ENCODE data around the gene MCM5. TPM values are rescaled to one million over a fixed set of nuclear protein-coding genes. Genes with fewer than 3 reads are reported as not detected.
A peak's percentile ranks its signal among the peaks of the same experiment; 100 is the strongest.
"Not testable (repeated sequence)": the region's sequence is repeated elsewhere in the genome, so short reads cannot be mapped to it uniquely, and the experiment has no call there.

MCM5 gene
- total RNA-seq, 1 donor from 2014 or later = 10.2 TPM

- no peak for ATAC-seq (ENCODE audit: poor library complexity)
- intact Hi-C loops (cut with DNase I) = no loop called here
- peak; percentile 30 for DNase-seq
Measured at GRCh38 chr22:35422936-35423335, 23.0 kb downstream of the MCM5 start.

DNA sequence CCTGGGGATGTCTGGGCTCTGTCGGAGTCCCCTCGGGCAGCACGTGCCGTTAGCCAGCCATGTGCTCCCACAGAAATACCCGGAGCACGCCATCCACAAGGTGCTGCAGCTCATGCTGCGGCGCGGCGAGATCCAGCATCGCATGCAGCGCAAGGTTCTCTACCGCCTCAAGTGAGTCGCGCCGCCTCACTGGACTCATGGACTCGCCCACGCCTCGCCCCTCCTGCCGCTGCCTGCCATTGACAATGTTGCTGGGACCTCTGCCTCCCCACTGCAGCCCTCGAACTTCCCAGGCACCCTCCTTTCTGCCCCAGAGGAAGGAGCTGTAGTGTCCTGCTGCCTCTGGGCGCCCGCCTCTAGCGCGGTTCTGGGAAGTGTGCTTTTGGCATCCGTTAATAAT, 24.1 kb downstream of the MCM5 start:
- intact Hi-C loops (cut with DNase I) = no loop called here
- ATAC-seq (ENCODE audit: poor library complexity) = no peak

DNA sequence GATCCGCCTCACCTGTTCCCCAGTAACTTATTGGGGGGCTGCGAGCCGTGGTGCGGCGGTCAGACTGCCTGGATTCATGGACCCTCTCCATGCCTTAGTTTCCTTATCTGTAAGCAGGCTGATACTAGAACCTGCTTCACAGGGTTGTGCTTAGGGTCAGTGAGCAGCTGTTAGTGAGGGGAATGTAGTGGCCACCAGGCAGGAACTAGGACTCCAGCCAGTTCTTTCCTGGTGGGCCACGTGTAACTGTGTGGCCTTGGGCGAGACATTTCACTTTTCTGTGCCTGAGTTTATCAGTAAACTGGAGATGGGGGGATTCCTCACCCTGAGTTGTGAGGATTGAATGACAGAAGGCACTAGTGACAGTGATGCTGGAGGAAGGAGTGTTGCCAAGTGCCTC, 24.8 kb downstream of the MCM5 start:
- intact Hi-C loops (cut with DNase I) = no loop called here
- DNase-seq (no peak), ATAC-seq (ENCODE audit: poor library complexity) (no peak)

More for the DNA sequence above, 24.1 kb downstream of the MCM5 start:
- peak; percentile 37 for DNase-seq

DNA sequence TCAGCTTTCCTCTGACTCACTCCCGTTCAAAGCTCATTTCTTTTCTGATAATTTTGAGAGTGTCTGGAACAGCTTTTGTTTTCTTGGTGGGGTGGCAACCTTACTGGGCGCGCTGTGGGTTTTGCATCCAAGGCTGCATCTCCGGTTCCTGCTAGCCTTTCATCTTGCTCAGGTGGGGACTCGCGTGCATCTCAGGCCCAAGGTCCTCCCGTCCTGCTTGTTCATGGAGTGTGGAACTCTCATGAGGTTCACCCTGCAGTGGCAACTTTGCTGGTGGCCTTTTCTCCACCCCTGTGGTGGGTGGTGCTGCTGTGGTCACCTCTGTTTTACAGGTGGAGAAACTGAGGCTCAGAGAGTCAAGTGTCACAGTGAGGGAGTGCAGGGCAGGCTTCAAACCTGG, 25.6 kb downstream of the MCM5 start:
- ATAC-seq (ENCODE audit: poor library complexity) (no peak), DNase-seq (no peak)
- intact Hi-C loops (cut with DNase I) = no loop called here

DNA sequence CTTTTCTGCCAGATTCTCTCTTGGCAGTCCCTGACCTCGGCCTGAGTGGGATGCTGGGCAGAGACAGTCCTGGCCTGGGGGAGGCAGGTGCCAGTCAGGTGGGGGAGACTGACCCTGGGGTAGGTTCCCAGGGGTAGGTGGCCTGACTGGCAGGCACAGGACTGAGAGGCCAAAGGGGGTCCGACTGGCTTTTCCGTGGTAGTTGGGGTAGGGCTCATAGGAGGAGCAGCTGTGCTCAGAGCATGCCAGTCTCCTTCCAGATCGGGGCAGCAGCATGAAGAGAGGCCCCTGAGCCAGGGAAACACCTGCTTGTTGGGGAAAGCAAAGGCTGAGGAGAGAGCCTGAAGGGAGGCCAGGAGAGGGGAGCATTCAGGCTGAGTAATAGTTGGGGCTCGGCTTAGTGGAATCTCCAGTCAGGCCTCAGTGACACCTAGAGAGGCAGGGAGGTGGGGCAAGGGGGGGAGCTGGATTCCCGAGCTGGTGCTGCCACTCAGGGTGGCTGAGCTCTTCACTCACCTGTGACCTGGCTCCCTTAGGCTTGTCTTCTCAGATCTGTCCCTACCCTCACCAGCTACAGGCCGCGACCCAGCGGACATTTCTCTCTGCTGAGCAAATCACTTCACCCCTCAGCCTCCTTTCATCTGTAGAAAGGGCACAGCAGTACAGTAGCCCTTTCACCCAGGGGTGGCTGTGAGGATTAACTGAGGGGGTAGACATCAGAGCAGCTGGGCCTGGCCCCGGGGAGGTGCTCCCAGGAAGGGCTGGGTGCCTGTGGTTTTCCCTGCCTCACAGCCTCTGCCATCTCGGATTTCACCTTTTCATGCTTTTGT, 26.2 kb downstream of the MCM5 start:
- DNase-seq (no peak), ATAC-seq (ENCODE audit: poor library complexity) (no peak)
- intact Hi-C loops (cut with DNase I) = no loop called here

GRCh38 chr22:35426801-35427140, 26.8 kb downstream of the MCM5 start:
- intact Hi-C loops (cut with DNase I) = no loop called here
- no peak for ATAC-seq (ENCODE audit: poor library complexity)
- no peak for DNase-seq

GRCh38 chr22:35430897-35431322, 31.0 kb downstream of the MCM5 start:
- ATAC-seq (ENCODE audit: poor library complexity) (peak; percentile 98), DNase-seq (peak; percentile 91)
- intact Hi-C loops (cut with DNase I) = loop anchor here (2.0 to 5.0 kb wide), 3 partner anchors 154 to 491 kb away; no protein-coding TSS in a partner anchor

- ATAC-seq (ENCODE audit: poor library complexity) (no peak), DNase-seq (no peak)
Measured at GRCh38 chr22:35431483-35432227, 31.7 kb downstream of the MCM5 start.

DNA sequence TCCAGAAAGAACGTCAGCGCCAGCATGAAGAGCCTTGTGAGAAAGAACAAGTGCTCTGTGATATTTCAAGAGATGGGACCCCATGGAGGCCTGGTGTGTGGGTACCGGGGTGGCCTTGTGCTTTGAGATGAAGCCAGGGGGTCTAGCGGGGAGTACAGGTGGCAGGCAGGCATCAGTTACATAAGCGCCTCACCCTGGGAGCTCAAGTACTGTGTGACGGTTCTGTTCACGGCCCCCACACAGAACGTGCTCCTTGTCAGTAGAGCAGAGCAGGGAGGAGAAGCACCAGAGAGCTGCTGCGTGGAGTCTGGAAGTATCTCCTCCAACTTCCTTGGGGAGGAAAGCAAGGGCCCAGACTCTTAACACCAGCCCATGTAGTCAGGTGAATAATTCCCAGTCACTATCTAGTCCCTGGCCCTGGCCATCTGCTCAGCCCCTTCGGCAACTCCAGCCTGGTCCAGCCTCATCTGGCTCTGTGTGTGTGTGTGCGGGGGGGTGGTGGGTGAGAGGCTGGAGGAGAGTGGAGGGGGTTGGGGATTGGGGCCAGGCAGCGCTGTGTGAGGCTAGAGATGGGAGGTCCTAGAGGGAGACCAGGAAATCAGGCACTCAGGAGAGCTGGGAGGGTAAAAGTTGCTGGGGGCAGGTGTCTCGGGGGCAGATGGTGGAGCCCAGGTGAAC, 32.4 kb downstream of the MCM5 start:
- intact Hi-C loops (cut with DNase I) = loop anchor here (5.0 kb wide), 1 partner anchor 490 kb away; no protein-coding TSS in a partner anchor
- ATAC-seq (ENCODE audit: poor library complexity) (no peak), DNase-seq (no peak)

More at GRCh38 chr22:35431483-35432227, 31.7 kb downstream of the MCM5 start:
- intact Hi-C loops (cut with DNase I) = loop anchor here (2.0 to 5.0 kb wide), 3 partner anchors 153 to 491 kb away; no protein-coding TSS in a partner anchor

- no peak for ATAC-seq (ENCODE audit: poor library complexity)
- DNase-seq = no peak
- intact Hi-C loops (cut with DNase I) = loop anchor here (5.0 kb wide), 1 partner anchor 488 kb away; no protein-coding TSS in a partner anchor
Measured at GRCh38 chr22:35434061-35434710, 34.2 kb downstream of the MCM5 start.

- intact Hi-C loops (cut with DNase I) = no loop called here
- ATAC-seq (ENCODE audit: poor library complexity) (no peak), DNase-seq (peak; percentile 32)
Measured at GRCh38 chr22:35435201-35435740, 35.3 kb downstream of the MCM5 start.

GRCh38 chr22:35436421-35436820, 36.5 kb downstream of the MCM5 start:
- no peak for DNase-seq
- ATAC-seq (ENCODE audit: poor library complexity) = no peak
- intact Hi-C loops (cut with DNase I) = no loop called here

DNA sequence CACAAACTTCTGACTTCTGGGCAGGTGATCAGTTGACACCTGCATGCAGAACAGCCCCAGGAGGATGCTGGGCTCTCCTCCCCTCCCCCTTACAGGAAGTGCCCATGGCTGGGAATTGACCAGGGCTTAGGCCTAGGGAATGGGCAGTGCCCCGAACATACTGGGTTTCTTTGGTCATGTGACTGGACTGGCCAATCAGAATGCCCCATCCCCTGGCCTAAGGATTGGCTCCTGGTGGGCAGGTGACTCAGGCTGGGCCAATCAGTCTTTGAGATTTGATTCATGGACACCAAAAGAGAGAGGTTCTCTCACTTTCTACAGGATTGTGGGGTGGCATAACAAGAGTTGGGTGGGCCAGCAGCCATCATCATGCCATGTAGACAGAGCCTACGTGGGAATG, 37.1 kb downstream of the MCM5 start:
- DNase-seq = no peak
- intact Hi-C loops (cut with DNase I) = no loop called here
- no peak for ATAC-seq (ENCODE audit: poor library complexity)

GRCh38 chr22:35438673-35439364, 38.9 kb downstream of the MCM5 start:
- intact Hi-C loops (cut with DNase I); DNase-seq; ATAC-seq (ENCODE audit: poor library complexity): not testable (repeated sequence)

DNA sequence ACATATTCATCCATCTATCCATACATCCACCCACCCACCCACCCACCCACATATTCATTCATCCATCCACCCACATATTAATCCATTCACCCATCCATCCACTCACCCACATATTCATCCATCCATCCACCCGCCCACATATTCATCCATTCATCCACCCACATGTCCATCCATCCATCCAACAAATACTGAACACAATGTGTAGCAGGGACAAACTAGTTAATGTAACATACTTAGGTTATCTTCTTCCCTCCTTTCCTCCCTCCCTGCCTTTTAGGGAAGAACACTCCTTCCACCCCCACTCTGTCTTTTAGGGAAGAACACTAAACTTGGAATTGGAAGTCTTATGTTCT, 39.4 kb downstream of the MCM5 start:
- DNase-seq (no peak), ATAC-seq (ENCODE audit: poor library complexity) (no peak)
- intact Hi-C loops (cut with DNase I) = no loop called here

GRCh38 chr22:35440129-35440528, 40.2 kb downstream of the MCM5 start:
- no peak for DNase-seq
- intact Hi-C loops (cut with DNase I) = no loop called here
- ATAC-seq (ENCODE audit: poor library complexity) = peak; percentile 11

DNA sequence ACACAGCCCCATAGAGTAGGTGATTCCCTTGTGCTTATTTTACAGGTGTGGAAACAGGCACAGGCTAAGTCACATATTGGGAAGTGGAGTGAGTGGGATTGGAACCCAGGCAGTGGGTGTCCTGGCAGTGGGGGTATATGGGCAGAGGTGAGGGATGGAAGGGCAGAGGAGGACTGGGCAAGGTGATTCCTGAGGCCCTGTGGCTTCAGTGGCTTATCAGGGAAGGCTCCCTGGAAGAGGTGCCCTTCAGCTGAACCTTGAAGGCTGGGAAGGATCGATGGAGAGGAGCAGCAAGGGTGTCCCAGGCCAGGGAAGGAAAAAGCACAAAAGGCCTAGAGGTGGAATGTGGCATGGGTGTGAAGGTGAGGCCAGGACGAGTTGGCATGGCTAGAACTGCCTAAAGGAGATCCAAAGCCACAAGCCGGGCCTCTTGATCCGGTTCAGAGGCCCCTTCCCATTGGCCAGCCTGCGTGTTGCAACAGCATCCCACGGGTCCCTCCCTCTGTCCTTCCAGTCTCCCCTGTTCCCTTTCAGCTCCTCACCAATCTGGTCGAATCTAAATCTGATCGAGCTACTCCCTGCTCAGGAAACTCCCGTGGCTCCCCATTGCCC, 41.7 kb downstream of the MCM5 start:
- no peak for DNase-seq
- intact Hi-C loops (cut with DNase I) = no loop called here
- no peak for ATAC-seq (ENCODE audit: poor library complexity)

GRCh38 chr22:35442471-35442870, 42.5 kb downstream of the MCM5 start:
- intact Hi-C loops (cut with DNase I) = no loop called here
- ATAC-seq (ENCODE audit: poor library complexity) = no peak
- DNase-seq = no peak
